ENCODE results near the gene ADAM19. TPM values are rescaled to one million over a fixed set of nuclear protein-coding genes. Genes with fewer than 3 reads are reported as not detected.

ADAM19 gene
- total RNA-seq, 2 donors from 2014 or later: 2.9 to 12.8 TPM

DNA sequence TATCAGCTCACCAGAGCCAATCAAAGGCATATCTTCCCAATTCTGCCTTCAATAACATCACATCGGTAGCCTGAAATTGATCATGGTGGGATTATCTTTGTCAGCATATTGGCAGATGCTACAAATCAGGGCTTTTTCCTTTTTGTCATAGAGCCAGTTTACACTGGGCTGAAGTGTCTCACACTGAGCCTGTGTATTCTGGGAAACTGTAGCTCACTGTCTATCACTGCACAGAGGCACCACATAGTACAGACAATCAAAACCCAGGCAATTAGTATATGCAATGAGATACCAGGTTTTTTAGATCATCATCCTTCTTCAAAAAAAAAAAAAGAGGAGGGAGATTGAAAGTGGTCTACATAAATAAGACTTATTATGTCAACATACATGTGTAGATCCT is 46.6 kb downstream of the ADAM19 start:
- H3K4me3 ChIP-seq: no peak overlapping the region
- TF ChIP-seq, protein P1, sequence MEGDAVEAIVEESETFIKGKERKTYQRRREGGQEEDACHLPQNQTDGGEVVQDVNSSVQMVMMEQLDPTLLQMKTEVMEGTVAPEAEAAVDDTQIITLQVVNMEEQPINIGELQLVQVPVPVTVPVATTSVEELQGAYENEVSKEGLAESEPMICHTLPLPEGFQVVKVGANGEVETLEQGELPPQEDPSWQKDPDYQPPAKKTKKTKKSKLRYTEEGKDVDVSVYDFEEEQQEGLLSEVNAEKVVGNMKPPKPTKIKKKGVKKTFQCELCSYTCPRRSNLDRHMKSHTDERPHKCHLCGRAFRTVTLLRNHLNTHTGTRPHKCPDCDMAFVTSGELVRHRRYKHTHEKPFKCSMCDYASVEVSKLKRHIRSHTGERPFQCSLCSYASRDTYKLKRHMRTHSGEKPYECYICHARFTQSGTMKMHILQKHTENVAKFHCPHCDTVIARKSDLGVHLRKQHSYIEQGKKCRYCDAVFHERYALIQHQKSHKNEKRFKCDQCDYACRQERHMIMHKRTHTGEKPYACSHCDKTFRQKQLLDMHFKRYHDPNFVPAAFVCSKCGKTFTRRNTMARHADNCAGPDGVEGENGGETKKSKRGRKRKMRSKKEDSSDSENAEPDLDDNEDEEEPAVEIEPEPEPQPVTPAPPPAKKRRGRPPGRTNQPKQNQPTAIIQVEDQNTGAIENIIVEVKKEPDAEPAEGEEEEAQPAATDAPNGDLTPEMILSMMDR (IDR thresholded peaks at IDR 0.05): no peak
- intact Hi-C loops (cut with DNase I): no loop called here
- H3K4me1 ChIP-seq: no peaks in the 10 kb centered on the region
- H3K9me3 ChIP-seq: no peaks in the 10 kb centered on the region
- no peak overlapping the region for H3K27ac ChIP-seq
- no peak overlapping the region for H3K9ac ChIP-seq (ENCODE audit: low read depth in 2 of 2, low read length in 2 of 2)
- no peaks in the 10 kb centered on the region for H3K36me3 ChIP-seq
- no peak for DNase-seq
- H3K27me3 ChIP-seq: no peaks in the 10 kb centered on the region

DNA sequence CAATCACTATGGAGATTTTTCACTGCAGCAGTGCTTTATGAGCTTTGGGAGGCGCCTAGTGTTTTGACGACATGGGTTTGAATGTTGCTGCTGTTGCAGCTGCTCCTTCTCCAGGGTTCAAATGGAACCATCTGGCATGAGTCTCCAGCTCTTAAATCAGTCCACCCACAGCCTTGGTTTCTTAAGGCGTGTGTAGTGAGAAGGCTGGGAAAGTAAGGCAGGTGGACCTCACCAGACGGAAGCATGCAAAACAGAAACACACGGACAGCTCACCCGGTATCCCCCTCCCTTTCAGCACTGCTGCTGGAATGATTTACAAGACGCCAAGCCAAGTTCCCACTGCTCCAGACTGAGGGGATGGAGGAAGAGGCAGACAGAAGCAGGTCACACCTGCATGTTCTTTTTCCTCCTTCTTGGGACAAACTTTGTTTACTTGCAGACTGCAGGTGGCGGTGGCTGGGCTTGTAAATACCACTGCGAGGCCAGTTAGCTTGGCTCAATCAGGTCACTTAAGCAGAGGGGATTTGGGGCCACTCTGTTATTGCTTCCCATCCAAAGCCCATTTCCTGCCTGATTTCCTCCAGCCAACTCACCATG is 47.4 kb downstream of the ADAM19 start:
- Histone ChIP-seq H3K9ac (ENCODE audit: low read depth in 2 of 2, low read length in 2 of 2) (no peak overlapping the region), H3K27me3 (no peaks in the 10 kb centered on the region), H3K4me1 (no peaks in the 10 kb centered on the region), H3K36me3 (no peaks in the 10 kb centered on the region), H3K4me3 (no peak overlapping the region), H3K27ac (peak overlapping the region; percentile 48), H3K9me3 (no peaks in the 10 kb centered on the region)
- peak; percentile 43 for DNase-seq
- TF ChIP-seq, protein P1 (IDR thresholded peaks at IDR 0.05): no peak
- intact Hi-C loops (cut with DNase I): no loop called here

DNA sequence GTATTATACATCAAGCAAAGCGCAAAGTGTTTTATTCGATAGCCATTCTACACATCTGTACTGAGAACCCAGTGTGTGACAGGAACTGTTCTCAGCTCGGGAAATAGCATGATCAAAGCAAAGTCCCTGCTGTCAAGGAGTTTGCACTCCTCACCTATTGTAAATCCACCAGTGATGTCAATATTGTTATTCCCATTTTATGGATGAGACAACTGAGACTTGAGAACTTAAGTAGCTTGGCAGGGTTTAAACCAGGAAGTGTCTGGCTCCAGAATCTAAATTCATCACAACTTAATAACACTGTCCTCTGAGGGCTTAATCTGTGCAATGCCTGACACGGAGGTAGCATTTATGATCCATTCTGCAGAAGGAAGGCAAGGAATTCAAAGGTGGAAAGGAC is 50.7 kb downstream of the ADAM19 start:
- H3K36me3 ChIP-seq: no peaks in the 10 kb centered on the region
- no peaks in the 10 kb centered on the region for H3K4me1 ChIP-seq
- H3K27me3 ChIP-seq: no peaks in the 10 kb centered on the region
- no peak overlapping the region for H3K27ac ChIP-seq
- no peak overlapping the region for H3K4me3 ChIP-seq
- no peak for DNase-seq
- intact Hi-C loops (cut with DNase I): no loop called here
- TF ChIP-seq, protein P1 (IDR thresholded peaks at IDR 0.05): no peak
- H3K9ac ChIP-seq (ENCODE audit: low read depth in 2 of 2, low read length in 2 of 2): no peak overlapping the region
- H3K9me3 ChIP-seq: no peaks in the 10 kb centered on the region

DNA sequence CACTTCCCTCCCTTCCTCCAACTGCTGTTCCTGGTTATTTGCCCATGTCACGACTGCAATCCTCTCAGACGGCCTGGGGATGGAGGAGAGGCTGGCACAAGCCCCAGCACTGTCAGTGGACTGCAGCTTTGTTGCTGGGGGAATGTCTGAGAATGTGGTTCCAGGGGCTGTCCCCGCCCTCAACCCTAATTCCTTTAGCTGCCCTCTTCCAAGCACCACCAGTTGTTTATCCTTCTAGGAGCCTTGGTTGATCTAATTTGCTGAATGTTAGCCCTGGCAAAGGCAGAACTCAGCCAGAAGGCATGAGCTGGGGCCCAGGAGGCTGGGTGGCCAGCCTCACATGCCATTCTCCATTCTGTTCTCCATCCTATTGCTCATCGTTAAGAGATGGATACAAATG is 51.6 kb downstream of the ADAM19 start:
- H3K9me3 ChIP-seq: no peaks in the 10 kb centered on the region
- H3K4me3 ChIP-seq: no peak overlapping the region
- H3K4me1 ChIP-seq: no peaks in the 10 kb centered on the region
- TF ChIP-seq, protein P1 (IDR thresholded peaks at IDR 0.05): no peak
- peak overlapping the region in 1 of 2 donors; percentile 24 for H3K9ac ChIP-seq (ENCODE audit: low read depth in 2 of 2, low read length in 2 of 2)
- no peaks in the 10 kb centered on the region for H3K27me3 ChIP-seq
- H3K36me3 ChIP-seq: no peaks in the 10 kb centered on the region
- intact Hi-C loops (cut with DNase I): no loop called here
- H3K27ac ChIP-seq: no peak overlapping the region
- no peak for DNase-seq

DNA sequence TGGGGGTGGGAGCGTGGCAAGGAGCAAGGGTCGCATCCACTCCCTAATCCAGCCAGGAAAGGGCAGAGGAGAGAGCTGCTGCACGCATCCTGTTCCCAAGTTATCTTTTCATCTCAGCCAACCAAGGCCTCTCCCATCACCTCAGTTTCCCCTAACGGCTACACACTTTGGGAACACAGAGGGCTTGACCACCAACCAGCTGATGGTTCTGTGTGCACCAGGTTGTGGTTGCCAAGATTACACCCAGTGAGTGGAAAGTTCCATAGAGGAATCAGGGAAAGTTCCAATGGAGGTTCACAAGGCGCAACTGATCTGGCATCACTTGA is 53.9 kb downstream of the ADAM19 start:
- TF ChIP-seq, protein P1 (IDR thresholded peaks at IDR 0.05): no peak
- no peaks in the 10 kb centered on the region for H3K4me1 ChIP-seq
- no peak overlapping the region for H3K9ac ChIP-seq (ENCODE audit: low read depth in 2 of 2, low read length in 2 of 2)
- intact Hi-C loops (cut with DNase I): no loop called here
- H3K9me3 ChIP-seq: no peaks in the 10 kb centered on the region
- H3K27me3 ChIP-seq: no peaks in the 10 kb centered on the region
- no peak overlapping the region for H3K4me3 ChIP-seq
- H3K36me3 ChIP-seq: no peaks in the 10 kb centered on the region
- peak overlapping the region; percentile 7 for H3K27ac ChIP-seq
- no peak for DNase-seq

All from colonic mucosa (tissue), 4 donors.